Fibroblast of villous mesenchyme (primary cell): ENCODE results near the gene GPHN. TPM values are rescaled to one million over a fixed set of nuclear protein-coding genes. Genes with fewer than 3 reads are reported as not detected.

ENCODE experiments used
- DNase-seq: peaks from one replicate; pipeline ENCODE4 v3.0.0-alpha.2; 2010; ENCODE audit warnings: low read depth
- H3K4me3 ChIP-seq: 2 replicates; pipeline ENCODE4 v1.5.1; 2011; ENCODE audit warnings: low read depth, mild to moderate bottlenecking, low read length
- total RNA-seq: library from RNA; depleted of rRNA; stranded (reverse); fragments of >200 nt; gene quantifications from 2 replicates; pipeline ENCODE4 v1.2.3, GENCODE V29; 2012
- TF ChIP-seq, protein P1 (sequence below): IDR thresholded peaks from 2 replicates; pipeline ENCODE4 v1.5.1; 2012; ENCODE audit warnings: low read depth, mild to moderate bottlenecking, low read length; ENCODE audit not compliant: insufficient read depth

GPHN gene
- total RNA-seq, 1 donor = 9.1 TPM

DNA sequence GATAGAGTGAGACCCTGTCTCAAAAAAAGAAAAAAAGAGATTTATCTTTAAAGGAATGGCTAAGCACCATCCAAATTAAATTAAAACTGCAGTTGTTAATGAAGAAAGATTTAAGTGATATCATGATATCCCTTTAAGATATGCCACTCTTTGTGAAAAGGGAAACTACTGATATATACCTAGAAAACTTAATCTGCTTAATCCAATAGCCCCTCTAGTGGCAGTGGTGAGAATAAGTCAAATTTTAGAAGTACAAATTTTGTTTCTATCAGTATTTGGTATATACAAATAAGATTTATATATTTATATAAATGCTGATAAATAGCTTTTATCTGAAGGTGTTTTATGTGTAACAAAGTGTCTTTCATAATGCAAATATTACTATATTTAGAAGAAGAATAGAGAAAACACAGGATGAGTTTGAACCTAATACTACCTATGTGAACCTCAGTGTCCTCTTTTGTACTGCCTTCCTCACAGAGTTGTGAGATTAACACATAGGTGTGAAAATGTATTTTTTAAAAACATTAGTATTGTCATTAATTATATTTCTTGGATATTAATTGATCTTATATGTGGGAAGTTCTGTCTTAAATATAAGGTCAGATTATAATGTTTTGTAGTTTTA, 629.9 kb downstream of the GPHN start:
- TF ChIP-seq, protein P1, sequence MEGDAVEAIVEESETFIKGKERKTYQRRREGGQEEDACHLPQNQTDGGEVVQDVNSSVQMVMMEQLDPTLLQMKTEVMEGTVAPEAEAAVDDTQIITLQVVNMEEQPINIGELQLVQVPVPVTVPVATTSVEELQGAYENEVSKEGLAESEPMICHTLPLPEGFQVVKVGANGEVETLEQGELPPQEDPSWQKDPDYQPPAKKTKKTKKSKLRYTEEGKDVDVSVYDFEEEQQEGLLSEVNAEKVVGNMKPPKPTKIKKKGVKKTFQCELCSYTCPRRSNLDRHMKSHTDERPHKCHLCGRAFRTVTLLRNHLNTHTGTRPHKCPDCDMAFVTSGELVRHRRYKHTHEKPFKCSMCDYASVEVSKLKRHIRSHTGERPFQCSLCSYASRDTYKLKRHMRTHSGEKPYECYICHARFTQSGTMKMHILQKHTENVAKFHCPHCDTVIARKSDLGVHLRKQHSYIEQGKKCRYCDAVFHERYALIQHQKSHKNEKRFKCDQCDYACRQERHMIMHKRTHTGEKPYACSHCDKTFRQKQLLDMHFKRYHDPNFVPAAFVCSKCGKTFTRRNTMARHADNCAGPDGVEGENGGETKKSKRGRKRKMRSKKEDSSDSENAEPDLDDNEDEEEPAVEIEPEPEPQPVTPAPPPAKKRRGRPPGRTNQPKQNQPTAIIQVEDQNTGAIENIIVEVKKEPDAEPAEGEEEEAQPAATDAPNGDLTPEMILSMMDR = peak; percentile 55
- peak; percentile 12 for DNase-seq
- no peak overlapping the region for H3K4me3 ChIP-seq

DNA sequence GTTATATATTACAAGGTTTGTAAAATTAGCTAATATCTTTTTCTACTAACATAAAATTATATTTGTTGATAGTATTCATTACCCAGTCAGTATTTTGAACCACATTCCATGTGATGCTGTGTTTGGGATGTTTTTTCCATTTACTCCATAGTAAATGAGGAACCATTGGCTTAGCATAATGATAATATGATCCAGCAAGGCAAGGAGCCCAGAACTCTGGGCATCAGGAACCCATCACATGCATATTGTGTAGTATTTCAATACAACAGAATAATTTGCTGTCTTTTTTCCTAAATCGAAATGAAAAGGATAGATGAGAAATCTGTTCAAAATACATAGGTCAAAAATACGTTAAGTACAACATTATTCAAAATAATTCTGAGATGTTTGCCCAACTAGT, 632.6 kb downstream of the GPHN start:
- no peak for DNase-seq
- TF ChIP-seq, protein P1 = no peak
- no peak overlapping the region for H3K4me3 ChIP-seq

DNA sequence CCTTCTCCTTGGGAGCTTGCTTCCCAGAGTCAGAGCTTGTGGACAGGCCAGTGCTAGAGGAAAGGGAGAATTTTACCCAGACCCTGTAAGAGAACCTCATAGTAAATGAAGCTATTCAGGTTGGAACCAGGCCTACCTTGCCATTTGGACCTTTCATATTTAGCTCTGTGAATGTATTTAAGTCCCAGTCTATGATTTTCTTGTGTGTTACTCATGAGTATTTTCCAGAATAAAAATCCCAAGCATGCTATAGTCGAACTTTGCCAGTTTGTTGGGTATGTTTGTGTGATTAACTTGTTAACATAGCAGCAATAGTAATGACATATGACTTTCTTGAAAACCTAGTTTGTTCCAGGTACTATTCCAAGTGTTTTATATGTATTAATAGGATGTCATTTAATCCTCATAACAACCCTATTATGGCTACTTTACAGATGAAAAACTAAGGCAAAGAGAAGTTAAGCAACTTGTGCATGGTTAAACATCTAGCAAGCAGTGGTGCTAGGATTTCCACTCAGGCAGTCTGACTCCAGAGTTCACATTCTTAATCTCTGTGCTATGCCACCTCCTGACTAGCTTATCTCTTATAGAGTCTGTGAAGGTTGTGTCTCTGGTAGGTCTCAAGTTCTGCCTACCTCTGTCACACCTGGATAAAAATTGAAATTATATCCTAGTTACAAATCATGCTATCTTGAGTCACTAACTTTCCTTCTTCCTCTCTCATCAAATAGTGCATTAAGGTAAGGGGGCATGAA, 633.4 kb downstream of the GPHN start:
- H3K4me3 ChIP-seq = no peak overlapping the region
- DNase-seq = no peak
- TF ChIP-seq, protein P1 = no peak

DNA sequence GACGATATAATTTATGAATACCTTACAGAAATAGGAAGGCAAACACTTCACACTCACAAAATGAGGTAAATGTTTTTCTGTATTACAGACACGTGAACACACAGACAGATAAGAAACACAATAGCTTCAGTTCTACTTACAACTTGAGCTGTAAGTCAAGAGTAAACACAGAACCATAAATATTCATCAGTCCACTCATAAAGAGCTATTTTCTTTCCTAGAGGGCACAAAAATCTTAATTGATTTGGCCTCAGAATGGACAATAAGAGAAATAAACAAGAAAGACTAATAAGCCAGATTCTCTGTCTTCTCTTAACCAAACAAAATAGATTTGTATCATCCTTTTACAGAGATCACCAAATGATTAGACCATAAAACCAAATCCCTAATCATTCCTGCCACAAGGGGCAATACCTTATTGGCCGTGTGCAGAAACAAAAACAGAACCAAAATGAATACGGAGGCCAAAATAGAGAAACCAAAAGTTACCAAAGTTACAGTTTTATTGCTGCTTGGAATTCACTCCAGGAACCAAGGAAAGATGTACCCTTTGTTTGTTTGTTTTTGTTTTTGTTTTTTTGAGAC, 643.2 kb downstream of the GPHN start:
- peak; percentile 8 for DNase-seq
- TF ChIP-seq, protein P1 = peak; percentile 43

DNA sequence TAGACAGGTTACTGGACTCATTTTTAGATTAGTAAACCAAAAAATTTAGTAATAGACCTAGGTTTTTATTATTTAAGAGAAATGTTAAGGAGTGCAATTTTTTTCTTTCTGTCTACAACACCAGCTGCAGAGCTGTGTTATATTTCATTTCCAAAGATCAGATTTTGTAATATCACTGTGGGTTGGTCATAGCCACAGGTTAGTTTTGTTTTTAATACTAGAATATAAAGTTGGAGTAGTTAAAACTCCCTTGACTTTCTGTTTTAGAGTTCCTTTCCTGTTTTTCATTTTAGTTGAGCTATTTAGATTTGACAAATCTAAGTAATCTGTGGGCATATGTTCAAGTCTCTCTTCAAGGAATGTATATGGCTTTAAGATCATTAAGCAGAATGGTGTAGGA, 650.6 kb downstream of the GPHN start:
- DNase-seq = no peak
- TF ChIP-seq, protein P1 = no peak
- H3K4me3 ChIP-seq = no peak overlapping the region

More for the DNA sequence above, 643.2 kb downstream of the GPHN start:
- no peak overlapping the region for H3K4me3 ChIP-seq

DNA sequence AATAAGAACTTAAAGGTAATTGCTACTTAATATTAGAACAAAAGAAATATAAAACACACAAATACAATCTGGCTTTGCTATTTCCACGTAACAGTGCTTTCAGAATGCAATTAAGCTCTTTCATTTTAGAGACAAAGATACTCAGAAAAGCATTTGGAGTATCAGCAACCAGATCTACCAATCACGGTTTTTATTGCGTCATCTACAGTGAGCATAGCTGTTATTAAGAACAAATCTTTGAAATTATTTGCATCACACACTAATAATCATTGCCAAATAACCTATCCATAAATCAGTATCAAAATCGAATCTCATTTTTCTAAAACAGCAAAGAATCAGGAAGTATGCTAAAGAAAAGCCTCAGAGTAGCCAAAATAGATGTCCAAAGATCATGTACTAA, 654.4 kb downstream of the GPHN start:
- no peak for DNase-seq
- TF ChIP-seq, protein P1 = no peak
- H3K4me3 ChIP-seq = no peak overlapping the region
